H1 (cell line): Measurements from ENCODE around the gene PTPRF. TPM values are rescaled to one million over a fixed set of nuclear protein-coding genes. Genes with fewer than 3 reads are reported as not detected.

Experiments
- CHD7 ChIP-seq: fragments of 300-600 bp; sonication (generic); IDR thresholded peaks from 2 replicates; pipeline ENCODE4 v1.7.1; 2012; ENCODE audit warnings: low read length, moderate library complexity, mild to moderate bottlenecking, inconsistent platforms; ENCODE audit not compliant: insufficient replicate concordance
- GTF2F1 ChIP-seq: IDR thresholded peaks from 2 replicates; pipeline ENCODE4 v1.6.1; 2012; ENCODE audit warnings: low read depth, low read length, improper control_type of control experiment, borderline replicate concordance
- JUND ChIP-seq: IDR thresholded peaks from 2 replicates; pipeline ENCODE4 v1.6.1; 2011; ENCODE audit warnings: mild to moderate bottlenecking, improper control_type of control experiment, low read length
- SUZ12 ChIP-seq: fragments of 200-600 bp; sonication (generic); IDR thresholded peaks from 2 replicates; pipeline ENCODE4 v1.6.1; 2012; ENCODE audit warnings: mild to moderate bottlenecking, inconsistent platforms, low read length, moderate library complexity, mixed read lengths
- TAF1 ChIP-seq: IDR thresholded peaks from 2 replicates; pipeline ENCODE4 v1.6.1; 2011; ENCODE audit warnings: mild to moderate bottlenecking, low read depth, low read length
- polyA plus RNA-seq, 7 experiments: library from polyadenylated mRNA; depleted of rRNA in 3 of 7; stranded (reverse) in 5 of 7; unstranded in 2 of 7; fragments of >200 nt in 5 of 7; fragments of 200-250 nt in 2 of 7; gene quantifications; 1 replicate in 5 of 7; 2 replicates in 1 of 7; 4 replicates in 1 of 7; pipeline versions ENCODE4 v1.2.1 to v1.2.3, GENCODE V29; 2011 to 2013; ENCODE audit warnings: missing spikeins in 2 of 7, mixed read lengths in 2 of 7
- total RNA-seq: library from RNA; stranded (reverse); fragmentation: NEBNext Ultra II Directional; extraction: Animal tissue kit (Norgen Biotek cat#: 25700); gene quantifications from 2 replicates; pipeline ENCODE4 v1.2.1, GENCODE V29; 2021

The PTPRF gene
- total and polyA plus RNA-seq, 2 of the 8 experiments (the other 6 are each of a cell fraction or from before 2014, with no cell fraction given) = 136 to 231 TPM

- TF ChIP-seq CHD7 (no peak), SUZ12 (no peak), TAF1 (no peak), JUND (no peak), GTF2F1 (no peak)
Observed at GRCh38 chr1:43591181-43591580, 60.5 kb downstream of the PTPRF start (continued).
